GM12801 (cell line): ENCODE measurements around the gene EXOC4.

Experiments
- CTCF ChIP-seq: IDR thresholded peaks from one replicate; pipeline ENCODE4 v1.5.1; 2011; ENCODE audit warnings: control low read depth; ENCODE audit not compliant: insufficient read length; ENCODE audit errors: extremely low read depth

EXOC4 gene

GRCh38 chr7:133480868-133481267 lies 228.0 kb downstream of the EXOC4 start:
- no peak for TF ChIP-seq CTCF

- TF ChIP-seq CTCF = no peak
These were observed 228.8 kb downstream of the EXOC4 start for GRCh38 chr7:133481676-133482075.

- no peak for TF ChIP-seq CTCF
These were observed 229.7 kb downstream of the EXOC4 start for GRCh38 chr7:133482599-133482998.

- TF ChIP-seq CTCF = no peak
These were observed 231.2 kb downstream of the EXOC4 start for GRCh38 chr7:133484086-133484485.

GRCh38 chr7:133489906-133490305 lies 237.0 kb downstream of the EXOC4 start:
- no peak for TF ChIP-seq CTCF

GRCh38 chr7:133491201-133491691 lies 238.4 kb downstream of the EXOC4 start:
- no peak for TF ChIP-seq CTCF

- no peak for TF ChIP-seq CTCF
These were observed 239.2 kb downstream of the EXOC4 start for GRCh38 chr7:133491846-133492652.
